ENCODE measurements around the gene RPL19.

DNA sequence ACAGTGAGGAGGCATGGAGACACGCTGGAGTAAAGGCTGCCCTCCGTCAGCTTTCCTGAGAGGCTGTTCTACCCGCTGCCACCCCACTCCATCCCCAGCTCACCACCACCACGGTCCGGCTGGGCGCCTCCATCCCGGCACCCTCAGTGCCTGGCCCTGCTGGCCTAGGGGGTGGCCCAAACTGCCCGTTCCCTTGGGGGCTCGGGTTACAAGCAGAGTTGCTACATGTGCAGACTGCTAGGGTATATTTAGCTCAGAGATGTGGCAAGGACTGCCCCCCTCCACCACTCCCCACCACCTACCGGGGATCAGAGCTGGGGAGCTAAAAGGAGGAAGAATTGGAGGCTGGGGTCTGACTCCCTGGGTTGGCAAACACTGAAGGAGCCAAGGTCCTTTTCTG, 6.7 kb upstream of the RPL19 start:
- TF ChIP-seq POLR2A (IDR thresholded peaks at IDR 0.05; ENCODE audit: low read depth, low read length) (no peak), POLR2AphosphoS5 (IDR thresholded peaks at IDR 0.05; ENCODE audit: low read depth, low read length) (no peak), SPI1 (IDR thresholded peaks at IDR 0.05; ENCODE audit: low read depth, low read length) (no peak), PAX5 (IDR thresholded peaks at IDR 0.05; ENCODE audit: insufficient read depth, low read length, severe bottlenecking) (no peak), TAF1 (IDR thresholded peaks at IDR 0.05; ENCODE audit: low read depth, low read length) (no peak)

Measured in GM12891 (cell line).